Adrenal gland (tissue), 12 donors: ENCODE results near the gene KMT2C. TPM values are rescaled to one million over a fixed set of nuclear protein-coding genes. Genes with fewer than 3 reads are reported as not detected.
"Not testable (repeated sequence)": the region's sequence is repeated elsewhere in the genome, so short reads cannot be mapped to it uniquely, and the experiment has no call there.

ENCODE experiments used
- DNase-seq, 7 donors: peaks; one replicate each; pipeline ENCODE4 v3.0.0-alpha.2; 2019 to 2020
- H3K27ac ChIP-seq, 5 donors: fragments of 200-600 bp; sonication (generic) in 4 of 5; 1 replicate in 3 of 5; 2 replicates in 2 of 5; pipeline versions ENCODE4 v1.5.1 to v1.8.0; 2016 to 2020; ENCODE audit warnings: mild to moderate bottlenecking in 1 of 5
- H3K27me3 ChIP-seq: fragments of 200-600 bp; 2 replicates; pipeline ENCODE4 v1.8.0; 2021
- H3K36me3 ChIP-seq, 2 donors: fragments of 200-600 bp; replicated peaks in 1 of 2; 1 replicate in 1 of 2; 2 replicates in 1 of 2; pipeline versions ENCODE4 v1.5.1 to v1.8.0; 2018 to 2022
- H3K4me1 ChIP-seq, 2 donors: fragments of 200-600 bp; replicated peaks in 1 of 2; 1 replicate in 1 of 2; 2 replicates in 1 of 2; pipeline versions ENCODE4 v1.5.1 to v1.8.0; 2018 to 2021
- H3K4me3 ChIP-seq, 4 donors: fragments of 200-600 bp; sonication (generic) in 3 of 4; one replicate each; pipeline ENCODE4 v1.5.1; 2016 to 2018
- H3K9me3 ChIP-seq, 3 donors: fragments of 200-600 bp; sonication (generic) in 1 of 3; replicated peaks in 1 of 3; 1 replicate in 2 of 3; 2 replicates in 1 of 3; pipeline versions ENCODE4 v1.5.1 to v1.8.0; 2016 to 2021
- POLR2A ChIP-seq, 2 donors: fragments of 450-650 bp; IDR thresholded peaks; one replicate each; pipeline ENCODE4 v1.6.1; 2017; ENCODE audit warnings: antibody characterized with exemption in 2 of 2, mild to moderate bottlenecking in 2 of 2, moderate library complexity in 1 of 2
- WGBS, 4 donors: extraction: QIAGEN DNeasy Blood & Tissue Kit in 2 of 4; methylation state at CpG; one replicate each; pipeline versions ENCODE4 v1.1.5 to v1.1.7; 2013 to 2017; 5-methylcytosine and 5-hydroxymethylcytosine counted together
- intact Hi-C, 2 donors: fragments of 100-400 bp; cut with DNase I; formaldehyde crosslinking; loops; one replicate each; pipeline versions ENCODE4 v1.14.1 to v1.15.0; 2022 to 2023
- polyA plus RNA-seq, 3 donors: library from polyadenylated mRNA; stranded (reverse); fragments of 200-250 nt in 2 of 3; fragments of 350-450 nt in 1 of 3; fragmentation: Illumina TruSeq in 1 of 3; extraction: RNeasy Lipid Tissue Mini Kit (QIAGEN cat#74804) in 1 of 3; gene quantifications; one replicate each; pipeline ENCODE4 v1.2.3, GENCODE V29; 2013 to 2014
- total RNA-seq, 9 donors: library from RNA; depleted of rRNA in 4 of 9; stranded (reverse); fragments of >200 nt in 4 of 9; fragments of 120-200 nt in 1 of 9; fragmentation: NEBNext Ultra II Directional in 1 of 9; extraction: Animal tissue kit (Norgen Biotek cat#: 25700) in 1 of 9; gene quantifications; one replicate each; pipeline versions ENCODE4 v1.1.0 to v1.2.4, GENCODE V29; 2013 to 2023
- TF ChIP-seq, protein P1 (sequence below), 6 experiments: fragments of 450-650 bp in 4 of 6; fragments of 200-600 bp in 2 of 6; sonication (generic) in 1 of 6; IDR thresholded peaks; 1 replicate in 5 of 6; 2 replicates in 1 of 6; pipeline versions ENCODE4 v1.5.1 to v1.8.0; 2016 to 2021; ENCODE audit warnings: antibody characterized with exemption in 6 of 6, mild to moderate bottlenecking in 2 of 6, moderate library complexity in 1 of 6
- donor health status: healthy with polysubstance abuse.
- donor health status: Bipolar disorder and iron deficiency.
- donor health status: DM: yes; HTN: yes; CAD: no.
- donor health status: DM: no; HTN: no; CAD: no.
- donor health status: DM: no; HTN: no; CAD: no.
- donor health status: DM: yes; HTN: yes; CAD: no.

Gene KMT2C
- total and polyA plus RNA-seq, 12 donors, result 6.9 to 105 (median 55.6) TPM

DNA sequence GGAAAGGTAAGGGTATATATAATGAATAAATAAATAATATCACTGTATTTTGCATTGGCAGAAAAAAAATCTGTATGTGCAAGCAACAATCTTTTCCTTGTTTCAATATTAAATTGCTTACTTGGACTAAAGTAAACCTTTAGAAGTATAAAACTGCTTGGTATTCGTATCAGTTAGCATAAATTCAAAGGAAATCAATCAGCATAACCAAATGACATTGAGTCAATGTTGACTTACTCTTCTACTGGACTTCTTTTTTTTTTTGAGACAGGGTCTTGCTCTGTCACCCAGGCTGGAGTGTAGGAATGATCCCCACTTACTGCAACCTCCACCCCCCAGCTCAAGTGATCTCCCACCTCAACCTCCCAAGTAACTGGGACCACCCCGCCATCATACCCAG is 42.3 kb upstream of the KMT2C start:
- no peaks in the 10 kb centered on the region for H3K36me3 ChIP-seq
- intact Hi-C loops, result no loop called here
- no peak for TF ChIP-seq POLR2A (IDR thresholded peaks at IDR 0.05)
- TF ChIP-seq, protein P1, sequence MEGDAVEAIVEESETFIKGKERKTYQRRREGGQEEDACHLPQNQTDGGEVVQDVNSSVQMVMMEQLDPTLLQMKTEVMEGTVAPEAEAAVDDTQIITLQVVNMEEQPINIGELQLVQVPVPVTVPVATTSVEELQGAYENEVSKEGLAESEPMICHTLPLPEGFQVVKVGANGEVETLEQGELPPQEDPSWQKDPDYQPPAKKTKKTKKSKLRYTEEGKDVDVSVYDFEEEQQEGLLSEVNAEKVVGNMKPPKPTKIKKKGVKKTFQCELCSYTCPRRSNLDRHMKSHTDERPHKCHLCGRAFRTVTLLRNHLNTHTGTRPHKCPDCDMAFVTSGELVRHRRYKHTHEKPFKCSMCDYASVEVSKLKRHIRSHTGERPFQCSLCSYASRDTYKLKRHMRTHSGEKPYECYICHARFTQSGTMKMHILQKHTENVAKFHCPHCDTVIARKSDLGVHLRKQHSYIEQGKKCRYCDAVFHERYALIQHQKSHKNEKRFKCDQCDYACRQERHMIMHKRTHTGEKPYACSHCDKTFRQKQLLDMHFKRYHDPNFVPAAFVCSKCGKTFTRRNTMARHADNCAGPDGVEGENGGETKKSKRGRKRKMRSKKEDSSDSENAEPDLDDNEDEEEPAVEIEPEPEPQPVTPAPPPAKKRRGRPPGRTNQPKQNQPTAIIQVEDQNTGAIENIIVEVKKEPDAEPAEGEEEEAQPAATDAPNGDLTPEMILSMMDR (IDR thresholded peaks at IDR 0.05), result no peak
- H3K27ac ChIP-seq, result no peak overlapping the region
- H3K4me1 ChIP-seq, result no peaks in the 10 kb centered on the region
- H3K4me3 ChIP-seq, result no peak overlapping the region
- WGBS, 4 donors, result 89 to 91% (median 89%) methylated on average over 2 of the region's 2 CpGs
- H3K27me3 ChIP-seq, result no peaks in the 10 kb centered on the region
- no peaks in the 10 kb centered on the region for H3K9me3 ChIP-seq
- no peak for DNase-seq

GRCh38 chr7:152477079-152477478 is 41.3 kb upstream of the KMT2C start:
- WGBS, 4 donors, result 87 to 93% (median 91%) methylated on average over 2 of the region's 2 CpGs
- H3K4me3 ChIP-seq, result no peak overlapping the region
- no peak for TF ChIP-seq POLR2A (IDR thresholded peaks at IDR 0.05)
- TF ChIP-seq, protein P1 (IDR thresholded peaks at IDR 0.05), result no peak
- H3K27ac ChIP-seq, result no peak overlapping the region
- no peaks in the 10 kb centered on the region for H3K4me1 ChIP-seq
- intact Hi-C loops, result no loop called here
- no peaks in the 10 kb centered on the region for H3K9me3 ChIP-seq
- DNase-seq, result no peak
- H3K36me3 ChIP-seq, result no peaks in the 10 kb centered on the region
- no peaks in the 10 kb centered on the region for H3K27me3 ChIP-seq

DNA sequence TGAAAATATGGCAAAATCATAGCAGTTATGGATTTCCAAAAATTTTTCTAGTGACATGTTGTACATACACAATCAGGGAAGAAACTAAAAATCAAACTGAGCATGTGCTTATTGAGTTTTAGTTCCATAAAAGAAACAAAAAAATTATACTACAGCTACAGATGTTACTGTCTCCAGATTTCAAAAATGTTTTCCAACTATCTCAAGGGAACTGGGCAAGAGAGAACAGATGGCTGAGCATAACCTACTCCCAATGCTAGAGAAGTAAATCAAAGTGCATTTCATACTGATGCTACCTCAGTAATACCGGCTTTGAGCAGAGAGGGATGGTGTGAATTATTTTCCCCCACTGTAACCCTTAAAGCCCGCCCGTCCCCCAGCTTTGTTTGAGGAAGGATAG is 40.7 kb upstream of the KMT2C start:
- no peaks in the 10 kb centered on the region for H3K36me3 ChIP-seq
- no peaks in the 10 kb centered on the region for H3K4me1 ChIP-seq
- no peak for TF ChIP-seq POLR2A (IDR thresholded peaks at IDR 0.05)
- TF ChIP-seq, protein P1 (IDR thresholded peaks at IDR 0.05), result no peak
- WGBS, 4 donors, result 72 to 79% (median 78%) methylated on average over 3 of the region's 3 CpGs
- H3K27me3 ChIP-seq, result no peaks in the 10 kb centered on the region
- no peaks in the 10 kb centered on the region for H3K9me3 ChIP-seq
- H3K4me3 ChIP-seq, result no peak overlapping the region
- DNase-seq, result no peak
- intact Hi-C loops, result no loop called here
- H3K27ac ChIP-seq, result no peak overlapping the region

- H3K9me3 ChIP-seq, H3K27ac ChIP-seq, DNase-seq, H3K4me1 ChIP-seq, intact Hi-C loops, H3K36me3 ChIP-seq, H3K4me3 ChIP-seq, H3K27me3 ChIP-seq: not testable (repeated sequence)
- WGBS, 4 donors, result 91 to 99% (median 95%) methylated on average over 4 to 8 of the region's 8 CpGs
Observed at GRCh38 chr7:152471023-152471620, 35.3 kb upstream of the KMT2C start.

DNA sequence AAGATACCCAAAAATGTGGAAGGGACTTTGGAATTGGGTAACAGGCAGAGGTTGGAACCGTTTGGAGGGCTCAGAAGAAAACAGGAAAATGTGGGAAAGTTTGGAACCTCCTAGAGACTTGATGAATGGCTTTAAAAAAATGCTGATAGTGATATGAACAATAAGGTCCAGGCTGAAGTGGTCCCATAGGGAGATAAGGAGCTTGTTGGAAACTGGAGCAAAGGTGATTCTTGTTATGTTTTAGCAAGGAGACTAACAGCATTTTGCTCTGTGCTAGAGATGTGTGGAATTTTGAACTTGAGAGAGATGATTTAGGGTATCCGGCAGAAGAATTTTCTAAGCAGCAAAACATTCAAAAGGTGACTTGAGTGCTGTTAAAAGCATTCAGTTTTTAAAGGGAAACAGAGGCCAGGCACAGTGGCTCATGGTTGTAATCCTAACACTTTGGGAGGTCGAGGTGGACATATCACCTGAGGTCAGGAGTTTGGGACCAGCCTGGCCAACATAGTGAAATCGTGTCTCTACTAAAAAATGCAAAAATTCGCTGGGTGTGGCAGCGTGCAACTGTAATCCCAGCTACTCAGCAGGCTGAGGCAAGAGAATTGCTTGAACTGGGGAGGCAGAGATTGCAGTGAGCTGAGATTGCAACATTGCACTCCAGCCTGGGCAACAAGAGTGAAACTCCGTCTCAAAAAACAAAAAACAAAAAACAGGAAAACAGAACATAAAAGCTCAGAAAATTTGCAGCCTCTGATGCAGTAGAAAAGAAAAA is 34.6 kb upstream of the KMT2C start:
- H3K27ac ChIP-seq, result peak overlapping the region in 1 of 5 donors; percentile 44
- WGBS, 4 donors, result 63 to 74% (median 67%) methylated on average over 7 of the region's 7 CpGs
- intact Hi-C loops, result not testable (repeated sequence)

GRCh38 chr7:152469576-152469975 is 33.8 kb upstream of the KMT2C start:
- DNase-seq, H3K27me3 ChIP-seq, H3K36me3 ChIP-seq, H3K4me1 ChIP-seq, H3K27ac ChIP-seq, H3K4me3 ChIP-seq, intact Hi-C loops, H3K9me3 ChIP-seq: not testable (repeated sequence)
- 85 to 91% (median 89%) methylated on average over 7 of the region's 7 CpGs for WGBS, 4 donors

More for the DNA sequence above, 34.6 kb upstream of the KMT2C start:
- not testable (repeated sequence) for H3K4me1 ChIP-seq, DNase-seq, H3K27me3 ChIP-seq, H3K4me3 ChIP-seq, H3K9me3 ChIP-seq, H3K36me3 ChIP-seq
